Mammary epithelial cell (primary cell): ENCODE measurements around the gene DENND5A.

Experiments
- EZH2 ChIP-seq: IDR thresholded peaks from 2 replicates; pipeline ENCODE4 v1.6.1; 2012; ENCODE audit warnings: low read length, inconsistent platforms, borderline replicate concordance
- TF ChIP-seq, protein P1 (sequence below), 2 donors: IDR thresholded peaks in 1 of 2; conservative IDR thresholded peaks in 1 of 2; 2 replicates each; pipeline ENCODE4 v1.5.1; 2011 to 2012; ENCODE audit warnings: inconsistent platforms in 2 of 2, low read length in 2 of 2, mild to moderate bottlenecking in 2 of 2, control low read depth in 1 of 2, low read depth in 1 of 2; ENCODE audit not compliant: insufficient read depth in 1 of 2; ENCODE audit errors: extremely low read depth in 1 of 2

GRCh38 chr11:9247863-9248262, 17.3 kb downstream of the DENND5A start:
- TF ChIP-seq, protein P1, sequence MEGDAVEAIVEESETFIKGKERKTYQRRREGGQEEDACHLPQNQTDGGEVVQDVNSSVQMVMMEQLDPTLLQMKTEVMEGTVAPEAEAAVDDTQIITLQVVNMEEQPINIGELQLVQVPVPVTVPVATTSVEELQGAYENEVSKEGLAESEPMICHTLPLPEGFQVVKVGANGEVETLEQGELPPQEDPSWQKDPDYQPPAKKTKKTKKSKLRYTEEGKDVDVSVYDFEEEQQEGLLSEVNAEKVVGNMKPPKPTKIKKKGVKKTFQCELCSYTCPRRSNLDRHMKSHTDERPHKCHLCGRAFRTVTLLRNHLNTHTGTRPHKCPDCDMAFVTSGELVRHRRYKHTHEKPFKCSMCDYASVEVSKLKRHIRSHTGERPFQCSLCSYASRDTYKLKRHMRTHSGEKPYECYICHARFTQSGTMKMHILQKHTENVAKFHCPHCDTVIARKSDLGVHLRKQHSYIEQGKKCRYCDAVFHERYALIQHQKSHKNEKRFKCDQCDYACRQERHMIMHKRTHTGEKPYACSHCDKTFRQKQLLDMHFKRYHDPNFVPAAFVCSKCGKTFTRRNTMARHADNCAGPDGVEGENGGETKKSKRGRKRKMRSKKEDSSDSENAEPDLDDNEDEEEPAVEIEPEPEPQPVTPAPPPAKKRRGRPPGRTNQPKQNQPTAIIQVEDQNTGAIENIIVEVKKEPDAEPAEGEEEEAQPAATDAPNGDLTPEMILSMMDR (conservative IDR thresholded peaks at IDR 0.05 in 1 of 2, IDR thresholded peaks at IDR 0.05 in 1 of 2; ENCODE audit: extremely low read depth in 1 of 2, insufficient read depth in 1 of 2, low read depth in 1 of 2, low read length in 2 of 2) = no peak
- TF ChIP-seq EZH2 = no peak
